HUES48 (cell line): ENCODE measurements around the gene CDHR3.

Source experiments
- H3K27ac ChIP-seq: one replicate; pipeline ENCODE4 v1.7.0; 2013; ENCODE audit warnings: low read depth, low read length, inconsistent platforms
- H3K27me3 ChIP-seq: 2 replicates; pipeline ENCODE4 v1.6.1; 2013; ENCODE audit warnings: mild to moderate bottlenecking, low read length; ENCODE audit not compliant: control insufficient read depth, insufficient read depth
- H3K36me3 ChIP-seq: 2 replicates; pipeline ENCODE4 v1.6.1; 2013; ENCODE audit warnings: low read length; ENCODE audit not compliant: control insufficient read depth, insufficient read depth
- H3K4me1 ChIP-seq: 2 replicates; pipeline ENCODE4 v1.6.1; 2013; ENCODE audit warnings: mild to moderate bottlenecking, low read length; ENCODE audit not compliant: control insufficient read depth, insufficient read depth
- H3K4me3 ChIP-seq: 2 replicates; pipeline ENCODE4 v1.5.1; 2013; ENCODE audit warnings: mild to moderate bottlenecking, low read depth, low read length
- H3K9ac ChIP-seq: 2 replicates; pipeline ENCODE4 v1.6.1; 2013; ENCODE audit warnings: mild to moderate bottlenecking, low read depth, low read length, moderate library complexity
- H3K9me3 ChIP-seq: 2 replicates; pipeline ENCODE4 v1.6.1; 2013; ENCODE audit warnings: low read length; ENCODE audit not compliant: control insufficient read depth, insufficient read depth

Gene CDHR3

GRCh38 chr7:106015381-106016218 is 52.5 kb downstream of the CDHR3 start:
- no peak overlapping the region for H3K27ac ChIP-seq
- H3K36me3 ChIP-seq, result no peaks in the 10 kb centered on the region
- no peak overlapping the region for H3K4me3 ChIP-seq
- H3K9me3 ChIP-seq, result no peaks in the 10 kb centered on the region
- H3K4me1 ChIP-seq, result peaks cover 18% of the 10 kb centered on the region
- no peak overlapping the region for H3K9ac ChIP-seq
- H3K27me3 ChIP-seq, result no peaks in the 10 kb centered on the region; the same call in 1 of the 2 replicates

DNA sequence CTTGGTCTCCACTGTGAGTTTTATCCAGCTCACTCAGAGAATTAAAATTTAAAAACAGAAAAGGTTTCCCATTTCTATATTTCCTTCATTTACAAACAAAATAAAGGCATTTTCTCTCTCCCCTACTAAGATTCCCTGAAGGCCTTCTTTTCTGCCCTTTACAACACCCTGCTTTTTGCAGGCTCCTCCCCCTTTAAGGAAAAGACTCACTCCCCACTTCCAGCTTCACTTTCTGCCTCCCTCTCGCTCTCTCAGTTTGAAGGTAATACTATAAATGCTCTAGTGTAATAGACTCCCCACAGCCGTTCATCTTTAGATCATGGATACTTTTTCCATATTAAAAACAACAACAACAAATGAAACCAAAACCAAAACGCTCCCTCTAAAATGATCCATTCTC is 53.3 kb downstream of the CDHR3 start:
- H3K4me1 ChIP-seq, result peaks cover 26% of the 10 kb centered on the region
- no peak overlapping the region for H3K4me3 ChIP-seq
- H3K27me3 ChIP-seq, result no peaks in the 10 kb centered on the region; the same call in 1 of the 2 replicates
- H3K9me3 ChIP-seq, result no peaks in the 10 kb centered on the region
- no peak overlapping the region for H3K9ac ChIP-seq
- H3K36me3 ChIP-seq, result no peaks in the 10 kb centered on the region
- no peak overlapping the region for H3K27ac ChIP-seq

GRCh38 chr7:106017657-106018056 is 54.6 kb downstream of the CDHR3 start:
- no peak overlapping the region for H3K9ac ChIP-seq
- H3K27me3 ChIP-seq, result no peaks in the 10 kb centered on the region; the same call in 1 of the 2 replicates
- H3K36me3 ChIP-seq, result no peaks in the 10 kb centered on the region
- H3K4me3 ChIP-seq, result no peak overlapping the region
- no peaks in the 10 kb centered on the region for H3K9me3 ChIP-seq
- peaks cover 28% of the 10 kb centered on the region for H3K4me1 ChIP-seq
- H3K27ac ChIP-seq, result no peak overlapping the region

GRCh38 chr7:106018566-106019469 is 55.8 kb downstream of the CDHR3 start:
- peaks cover 28% of the 10 kb centered on the region for H3K4me1 ChIP-seq
- H3K27ac ChIP-seq, result no peak overlapping the region
- H3K9ac ChIP-seq, result no peak overlapping the region
- H3K27me3 ChIP-seq, result no peaks in the 10 kb centered on the region
- no peaks in the 10 kb centered on the region for H3K36me3 ChIP-seq
- no peaks in the 10 kb centered on the region for H3K9me3 ChIP-seq
- H3K4me3 ChIP-seq, result no peak overlapping the region

DNA sequence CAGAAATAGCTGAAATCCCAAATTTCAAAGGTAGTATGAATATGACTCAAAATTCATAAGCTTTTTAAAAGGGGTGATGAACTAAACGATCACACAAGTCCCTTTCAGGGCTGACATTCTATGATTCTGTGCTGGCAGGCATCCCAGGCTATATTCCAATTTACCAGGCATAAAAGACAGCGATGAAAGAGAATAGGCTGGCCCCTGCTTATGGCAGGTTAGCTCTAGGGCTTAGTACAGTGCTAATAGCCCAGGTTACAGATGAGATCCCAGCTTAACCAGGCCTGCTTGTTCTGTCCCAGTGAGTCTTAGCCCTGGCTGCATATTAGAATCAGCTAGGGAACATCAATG is 56.4 kb downstream of the CDHR3 start:
- no peak overlapping the region for H3K9ac ChIP-seq
- no peaks in the 10 kb centered on the region for H3K9me3 ChIP-seq
- peaks cover 28% of the 10 kb centered on the region for H3K4me1 ChIP-seq
- no peaks in the 10 kb centered on the region for H3K27me3 ChIP-seq
- no peaks in the 10 kb centered on the region for H3K36me3 ChIP-seq
- H3K4me3 ChIP-seq, result no peak overlapping the region
- no peak overlapping the region for H3K27ac ChIP-seq

DNA sequence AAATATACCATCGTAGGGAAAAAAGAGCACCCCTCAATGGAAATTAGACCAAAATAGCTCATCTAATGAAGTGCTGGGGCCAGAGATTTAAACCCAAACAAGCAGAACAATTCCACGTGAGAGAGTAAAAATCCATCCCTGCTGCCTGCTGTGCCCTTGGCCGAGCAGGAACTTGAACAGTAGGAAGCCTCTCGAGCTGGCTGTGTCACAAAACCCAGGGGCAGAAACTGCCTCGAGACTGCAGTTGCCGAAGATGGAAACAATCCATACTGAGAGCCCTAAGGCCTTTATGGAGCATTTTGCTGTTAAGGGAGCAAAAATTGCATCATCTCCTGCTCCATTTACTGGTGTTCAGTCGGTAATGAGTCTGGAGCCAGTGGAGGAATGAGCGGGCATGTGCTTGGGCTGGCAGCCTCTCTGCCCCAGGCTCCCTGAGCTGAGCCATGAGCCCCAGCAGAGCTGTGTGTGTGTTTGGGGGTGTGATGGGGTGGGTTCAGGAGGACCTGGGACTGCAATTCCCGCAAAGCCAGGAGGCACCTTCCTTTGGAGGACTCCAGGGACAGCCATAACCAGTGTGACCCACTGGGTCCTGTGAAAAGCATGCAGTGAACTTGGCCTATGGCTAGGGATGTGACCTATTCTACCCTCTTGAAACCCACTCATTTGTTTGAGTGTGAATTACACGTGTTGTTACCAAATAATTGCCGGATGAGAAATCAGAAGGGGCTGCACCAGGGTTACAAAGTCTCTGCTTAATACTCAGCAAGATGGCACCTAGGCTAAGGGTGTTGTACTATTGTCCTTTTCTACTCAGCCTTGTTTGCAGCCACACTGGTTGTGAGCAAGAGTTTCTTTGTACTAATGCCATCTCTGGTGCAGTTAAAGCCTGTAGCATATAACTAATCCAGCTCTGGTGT is 58.3 kb downstream of the CDHR3 start:
- Histone ChIP-seq H3K4me3 (no peak overlapping the region), H3K27ac (peak overlapping the region; percentile 33), H3K9ac (no peak overlapping the region)

GRCh38 chr7:106022193-106022821 is 59.2 kb downstream of the CDHR3 start:
- Histone ChIP-seq H3K4me3 (no peak overlapping the region), H3K4me1 (peaks cover 13% of the 10 kb centered on the region), H3K27ac (no peak overlapping the region), H3K9ac (no peak overlapping the region), H3K9me3 (no peaks in the 10 kb centered on the region), H3K36me3 (no peaks in the 10 kb centered on the region), H3K27me3 (no peaks in the 10 kb centered on the region)

More for the DNA sequence above, 58.3 kb downstream of the CDHR3 start:
- Histone ChIP-seq H3K27me3 (no peaks in the 10 kb centered on the region), H3K9me3 (no peaks in the 10 kb centered on the region), H3K4me1 (peaks cover 17% of the 10 kb centered on the region), H3K36me3 (no peaks in the 10 kb centered on the region)

- H3K9ac ChIP-seq, result no peak overlapping the region
- peaks cover 13% of the 10 kb centered on the region for H3K4me1 ChIP-seq
- H3K36me3 ChIP-seq, result no peaks in the 10 kb centered on the region
- H3K27me3 ChIP-seq, result no peaks in the 10 kb centered on the region
- H3K27ac ChIP-seq, result no peak overlapping the region
- H3K4me3 ChIP-seq, result no peak overlapping the region
- no peaks in the 10 kb centered on the region for H3K9me3 ChIP-seq
Measured at GRCh38 chr7:106023369-106024322, 60.6 kb downstream of the CDHR3 start.

GRCh38 chr7:106026101-106026500 is 63.0 kb downstream of the CDHR3 start:
- no peak overlapping the region for H3K27ac ChIP-seq
- no peaks in the 10 kb centered on the region for H3K36me3 ChIP-seq
- H3K4me3 ChIP-seq, result no peak overlapping the region
- peaks cover 10% of the 10 kb centered on the region for H3K4me1 ChIP-seq
- no peaks in the 10 kb centered on the region for H3K9me3 ChIP-seq
- H3K27me3 ChIP-seq, result no peaks in the 10 kb centered on the region
- no peak overlapping the region for H3K9ac ChIP-seq
